Measurements from ENCODE around the gene RHBDL3. TPM values are rescaled to one million over a fixed set of nuclear protein-coding genes. Genes with fewer than 3 reads are reported as not detected.
A peak's percentile ranks its signal among the peaks of the same experiment; 100 is the strongest.
"Not testable (repeated sequence)": the region's sequence is repeated elsewhere in the genome, so short reads cannot be mapped to it uniquely, and the experiment has no call there.

The RHBDL3 gene
- total RNA-seq, 1 donor from 2014 or later: not detected

GRCh38 chr17:32330147-32330546, 64.5 kb downstream of the RHBDL3 start:
- no peak for DNase-seq

GRCh38 chr17:32331243-32332040, 65.8 kb downstream of the RHBDL3 start:
- DNase-seq: no peak

- no peak for DNase-seq
Measured at GRCh38 chr17:32333187-32333586, 67.6 kb downstream of the RHBDL3 start.

GRCh38 chr17:32335046-32335445, 69.4 kb downstream of the RHBDL3 start:
- no peak for DNase-seq

- DNase-seq: no peak
Measured at GRCh38 chr17:32335687-32336086, 70.1 kb downstream of the RHBDL3 start.

GRCh38 chr17:32341141-32341856, 75.7 kb downstream of the RHBDL3 start:
- peak; percentile 58 for DNase-seq

- peak; percentile 81 for DNase-seq
Measured at GRCh38 chr17:32341857-32342602, 76.4 kb downstream of the RHBDL3 start, which contains the start of gene C17orf75. Gene C17orf75 (minus strand): TSS chr17:32342173. CDS start chr17:32342139, 34 bp downstream.

- no peak for DNase-seq
Measured at GRCh38 chr17:32342603-32343325, 77.1 kb downstream of the RHBDL3 start.

GRCh38 chr17:32345951-32346600, 80.4 kb downstream of the RHBDL3 start:
- DNase-seq: no peak

GRCh38 chr17:32348483-32348800, 82.8 kb downstream of the RHBDL3 start:
- DNase-seq: no peak

- peak; percentile 50 for DNase-seq
Measured at GRCh38 chr17:32349503-32349853, 83.8 kb downstream of the RHBDL3 start.

- DNase-seq: peak; percentile 98
Measured at GRCh38 chr17:32349854-32350665, 84.4 kb downstream of the RHBDL3 start, which contains the start of gene ZNF207. Gene ZNF207 (plus strand): TSS chr17:32350157. CDS start chr17:32350286, 129 bp downstream.

GRCh38 chr17:32350666-32351418, 85.2 kb downstream of the RHBDL3 start:
- peak; percentile 81 for DNase-seq

- not testable (repeated sequence) for DNase-seq
Measured at GRCh38 chr17:32352734-32353133, 87.1 kb downstream of the RHBDL3 start.

- peak; percentile 32 for DNase-seq
Measured at GRCh38 chr17:32355649-32356377, 90.2 kb downstream of the RHBDL3 start.

- no peak for DNase-seq
Measured at GRCh38 chr17:32356378-32356743, 90.7 kb downstream of the RHBDL3 start.

GRCh38 chr17:32356750-32357149, 91.1 kb downstream of the RHBDL3 start:
- no peak for DNase-seq

- DNase-seq: no peak
Measured at GRCh38 chr17:32357615-32358014, 92.0 kb downstream of the RHBDL3 start.

GRCh38 chr17:32361270-32361669, 95.6 kb downstream of the RHBDL3 start:
- DNase-seq: no peak

GRCh38 chr17:32370426-32370825, 104.8 kb downstream of the RHBDL3 start:
- DNase-seq: peak; percentile 10

All from dermis blood vessel endothelial cell (primary cell).